Ecto neural progenitor cell (in vitro differentiated cells): ENCODE measurements around the gene RASGRP3.

Experiments used
- DNase-seq: peaks from one replicate; pipeline ENCODE4 v3.0.0-alpha.2; 2018; ENCODE audit warnings: low spot score

Gene RASGRP3

DNA sequence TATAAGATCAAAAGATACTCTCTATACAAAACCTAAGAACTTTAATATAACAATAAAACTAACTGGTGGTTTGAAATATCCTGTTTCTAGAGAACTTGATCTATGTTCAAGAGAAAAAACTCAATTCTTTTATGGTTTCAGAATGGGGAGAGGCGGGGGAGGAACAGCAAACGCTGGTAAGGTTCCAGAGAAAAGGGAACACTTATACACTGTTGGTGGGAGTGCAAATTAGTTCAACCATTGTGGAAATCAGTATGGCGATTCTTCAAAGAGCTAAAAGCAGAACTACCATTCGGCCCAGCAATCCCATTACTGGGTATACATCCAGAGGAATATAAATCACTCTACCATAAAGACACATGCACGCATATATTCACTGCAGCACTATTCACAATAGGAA, 105.4 kb downstream of the RASGRP3 start:
- no peak for DNase-seq

GRCh38 chr2:33583194-33583938, 106.9 kb downstream of the RASGRP3 start:
- no peak for DNase-seq

DNA sequence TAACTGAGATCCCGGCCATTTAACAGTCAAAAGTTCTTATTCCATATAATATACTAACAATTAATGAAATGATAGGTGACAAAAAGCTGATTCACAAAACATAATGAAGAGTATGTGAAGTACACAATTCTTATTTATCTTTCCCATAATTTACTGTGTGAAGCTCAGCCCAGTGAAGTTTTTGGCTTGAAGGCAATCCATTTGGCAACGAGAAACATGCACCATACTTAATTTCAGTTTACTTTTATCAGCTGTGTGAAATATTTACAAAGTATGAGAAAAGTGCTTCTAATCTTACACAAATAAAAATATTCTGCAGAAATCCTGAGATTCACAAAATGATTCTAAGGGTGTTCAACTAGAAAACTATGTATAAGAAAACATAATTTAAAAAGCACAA, 110.3 kb downstream of the RASGRP3 start:
- no peak for DNase-seq

- no peak for DNase-seq
These were observed 111.8 kb downstream of the RASGRP3 start for GRCh38 chr2:33588232-33588631.

GRCh38 chr2:33589444-33589843, 113.0 kb downstream of the RASGRP3 start:
- DNase-seq: no peak

- no peak for DNase-seq
These were observed 118.9 kb downstream of the RASGRP3 start for GRCh38 chr2:33595385-33595784.

GRCh38 chr2:33597026-33597425, 120.6 kb downstream of the RASGRP3 start:
- no peak for DNase-seq

DNA sequence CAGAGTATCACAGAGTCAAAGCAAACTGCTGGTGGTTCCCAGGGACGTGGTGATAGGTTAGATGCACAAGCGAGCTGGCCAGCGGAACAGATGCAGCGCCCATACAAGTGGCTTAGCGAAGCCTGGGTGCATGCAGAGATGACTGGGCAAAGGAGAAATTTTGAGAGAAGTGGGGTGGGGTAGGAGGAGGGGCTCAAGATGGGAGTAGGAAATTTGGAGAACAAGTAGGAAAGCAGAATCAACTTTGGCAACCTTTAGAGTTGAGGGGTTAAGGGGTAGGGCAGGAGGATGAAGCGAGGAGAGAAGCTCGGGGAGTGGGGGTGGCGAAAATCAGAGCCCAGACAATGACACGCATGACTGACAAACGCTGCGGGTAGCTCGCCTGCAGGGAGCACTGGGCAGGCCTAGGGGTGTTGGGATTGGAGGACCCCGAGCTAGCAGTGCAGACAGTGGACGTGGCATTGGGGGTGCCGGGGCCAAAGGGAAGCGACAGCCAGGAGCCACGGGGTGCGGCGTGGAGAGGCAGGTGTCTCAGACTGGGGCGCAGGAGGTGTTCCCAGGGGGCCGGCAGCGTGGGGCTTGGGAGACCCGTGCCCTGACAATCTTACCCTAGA, 122.2 kb downstream of the RASGRP3 start:
- peak; percentile 64 for DNase-seq

DNA sequence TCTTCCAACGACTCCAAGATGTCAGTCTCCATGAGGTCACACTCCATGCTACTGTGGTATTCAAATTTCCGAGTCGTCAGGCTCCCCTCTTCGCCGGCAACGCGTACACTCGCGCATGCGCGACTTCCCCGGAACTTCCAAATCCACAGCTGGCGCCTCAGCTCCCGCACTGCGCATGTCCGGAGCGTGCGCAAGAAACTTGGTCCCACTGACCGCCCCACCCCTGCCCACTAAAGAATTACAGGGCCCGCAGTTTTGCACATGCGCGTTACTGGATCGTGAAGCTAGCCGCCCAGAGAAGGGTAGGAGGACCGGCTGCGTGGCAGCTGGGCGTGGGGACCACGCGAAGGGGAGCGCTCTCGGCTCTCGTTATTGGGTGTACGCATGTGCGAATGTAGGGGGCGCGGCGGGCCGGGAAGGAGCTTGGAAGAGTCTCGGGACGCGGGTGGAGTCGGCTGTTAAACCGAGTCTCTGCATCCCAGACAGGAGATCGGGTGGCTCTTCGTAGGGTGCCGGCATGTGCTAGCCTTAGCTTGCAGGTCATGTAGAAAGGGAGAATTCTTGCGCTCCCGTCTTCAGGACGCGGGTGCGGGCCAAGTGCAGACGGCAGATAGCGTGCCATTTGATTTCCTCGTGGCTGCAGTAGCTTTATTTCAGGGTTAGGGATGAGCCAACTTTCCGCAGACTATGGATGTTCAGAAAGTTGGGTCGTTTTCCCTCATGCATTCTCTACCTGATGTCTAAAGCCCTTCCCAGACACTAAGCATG, 122.9 kb downstream of the RASGRP3 start, which contains the start of gene FAM98A:
TSS of gene FAM98A (minus strand) at position 125 of the 768 bp plus-strand sequence. CDS start at position 47, 78 bp downstream.
- DNase-seq: peak; percentile 98

DNA sequence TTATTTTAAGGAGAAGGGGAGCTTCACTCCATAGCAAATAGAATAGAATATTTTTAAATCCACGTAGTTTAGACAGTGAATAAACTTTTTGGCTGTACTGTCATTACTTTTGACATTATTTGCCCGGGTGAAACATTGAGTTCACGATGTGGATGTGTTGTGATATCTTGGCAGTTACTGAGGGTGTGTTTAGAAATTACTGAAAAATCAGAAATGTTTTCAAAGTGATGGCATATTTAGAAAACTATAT, 123.4 kb downstream of the RASGRP3 start:
- DNase-seq: no peak

GRCh38 chr2:33602201-33602830, 125.9 kb downstream of the RASGRP3 start:
- DNase-seq: no peak

DNA sequence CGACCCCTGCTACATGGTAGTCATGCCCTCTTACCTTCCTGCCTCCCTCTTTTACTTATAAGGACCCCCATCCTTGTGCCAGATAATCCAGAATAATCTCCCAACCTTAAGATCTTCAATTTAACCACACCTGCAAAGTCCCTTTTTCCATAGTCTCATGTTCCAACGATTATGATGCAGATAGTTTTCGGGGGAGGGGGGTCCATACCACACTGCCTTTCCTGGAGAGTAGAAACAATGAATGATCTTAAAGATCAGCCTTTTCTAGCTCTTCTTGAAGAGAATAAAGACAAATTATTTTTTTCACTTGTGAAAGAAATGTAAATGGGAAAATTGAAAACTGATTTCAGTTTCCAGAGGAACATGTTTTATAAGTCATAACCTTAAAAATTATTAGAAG, 127.0 kb downstream of the RASGRP3 start:
- no peak for DNase-seq

DNA sequence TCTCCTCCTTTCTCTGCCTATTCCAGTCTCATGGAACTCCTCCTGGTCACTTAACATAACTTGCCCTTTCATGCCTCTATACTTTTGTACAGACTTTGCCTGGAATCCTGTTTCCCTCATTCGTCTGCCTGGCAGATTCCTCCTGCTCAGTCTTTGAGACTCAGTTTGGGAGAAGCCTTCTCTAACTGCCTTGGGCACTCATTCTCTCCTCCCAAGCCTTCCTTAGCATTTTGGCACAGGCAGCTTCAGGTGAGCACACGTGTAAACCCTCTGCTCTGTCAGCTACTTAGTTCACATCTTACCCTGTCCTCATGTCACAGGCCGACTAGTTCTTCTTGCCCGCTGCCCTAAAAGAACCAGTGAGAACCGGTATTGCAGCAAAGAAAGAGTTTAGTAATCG, 128.6 kb downstream of the RASGRP3 start:
- no peak for DNase-seq

DNA sequence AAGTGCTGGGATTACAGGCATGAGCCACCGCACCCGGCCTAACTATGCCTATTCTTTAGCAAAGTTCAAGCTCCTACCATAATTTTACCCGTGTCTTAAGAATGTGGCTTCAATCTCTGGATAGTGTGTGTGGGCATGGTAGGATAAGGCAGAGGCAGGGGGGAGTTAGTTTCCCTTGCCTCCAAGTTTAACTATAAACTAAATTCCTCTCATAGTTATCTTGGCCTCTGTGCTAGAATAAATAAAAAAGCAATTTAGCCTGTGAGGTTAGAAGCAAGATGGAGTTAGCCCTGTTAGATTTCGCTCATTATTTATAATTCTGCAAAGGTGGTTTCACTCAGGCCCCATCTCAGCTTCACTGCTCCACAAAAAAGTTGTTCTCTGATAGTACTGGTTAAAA, 129.7 kb downstream of the RASGRP3 start:
- DNase-seq: no peak

DNA sequence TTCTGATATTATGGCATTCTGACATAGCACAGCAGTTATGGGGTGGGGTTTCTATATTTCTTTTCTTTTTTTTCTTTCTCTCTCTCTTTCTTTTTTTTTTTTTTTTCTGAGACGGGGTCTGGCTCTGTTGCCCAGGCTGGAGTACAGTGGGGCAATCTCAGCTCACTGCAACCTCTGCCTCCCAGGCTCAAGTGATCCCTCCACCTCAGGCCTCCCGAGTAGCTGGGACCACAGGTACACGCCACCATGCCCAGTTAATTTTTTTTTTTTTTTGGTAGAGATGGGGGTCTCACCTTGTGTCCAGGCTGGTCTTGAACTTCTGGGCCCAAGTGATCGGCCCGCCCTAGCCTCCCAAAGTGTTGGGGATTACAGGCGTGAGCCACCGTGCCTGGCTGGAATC, 130.2 kb downstream of the RASGRP3 start:
- no peak for DNase-seq

GRCh38 chr2:33607251-33607721, 130.8 kb downstream of the RASGRP3 start:
- DNase-seq: no peak

GRCh38 chr2:33607905-33608304, 131.5 kb downstream of the RASGRP3 start:
- no peak for DNase-seq

- DNase-seq: no peak
These were observed 137.7 kb downstream of the RASGRP3 start for GRCh38 chr2:33614190-33614589.
